GM18499 (cell line): ENCODE measurements around the gene MCTP1.
"Not testable (repeated sequence)": the region's sequence is repeated elsewhere in the genome, so short reads cannot be mapped to it uniquely, and the experiment has no call there.

ENCODE experiments used
- ATAC-seq: cut with Tn5 transposase; IDR thresholded peaks from one replicate; pipeline ENCODE4 v1.9.1; 2021; ENCODE audit warnings: moderate number of reproducible peaks; ENCODE audit not compliant: insufficient read depth, unreplicated experiment

MCTP1 gene

GRCh38 chr5:94993491-94993890, 291.4 kb downstream of the MCTP1 start:
- no peak for ATAC-seq

- no peak for ATAC-seq
Measured at GRCh38 chr5:94992325-94992724, 292.6 kb downstream of the MCTP1 start.

GRCh38 chr5:94983861-94984535, 300.9 kb downstream of the MCTP1 start:
- ATAC-seq: no peak

DNA sequence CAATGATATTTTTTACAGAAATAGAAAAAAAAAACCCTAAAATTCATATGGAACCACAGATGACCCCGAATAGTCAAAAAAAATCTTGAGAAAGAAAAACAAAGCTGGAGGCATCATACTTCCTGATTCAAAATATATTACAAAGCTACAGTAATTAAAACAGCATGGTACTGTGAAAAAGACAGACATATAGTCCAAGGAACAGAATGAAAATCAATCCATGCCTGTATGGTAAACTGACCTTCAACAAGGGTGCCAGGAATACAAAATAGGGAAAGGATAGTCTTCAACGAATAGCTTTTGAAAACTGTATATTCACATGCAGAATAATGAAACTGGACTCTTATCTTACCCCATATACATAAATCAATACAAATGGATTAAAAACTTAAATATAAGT, 307.5 kb downstream of the MCTP1 start:
- ATAC-seq: no peak

GRCh38 chr5:94976853-94977252, 308.0 kb downstream of the MCTP1 start:
- no peak for ATAC-seq

DNA sequence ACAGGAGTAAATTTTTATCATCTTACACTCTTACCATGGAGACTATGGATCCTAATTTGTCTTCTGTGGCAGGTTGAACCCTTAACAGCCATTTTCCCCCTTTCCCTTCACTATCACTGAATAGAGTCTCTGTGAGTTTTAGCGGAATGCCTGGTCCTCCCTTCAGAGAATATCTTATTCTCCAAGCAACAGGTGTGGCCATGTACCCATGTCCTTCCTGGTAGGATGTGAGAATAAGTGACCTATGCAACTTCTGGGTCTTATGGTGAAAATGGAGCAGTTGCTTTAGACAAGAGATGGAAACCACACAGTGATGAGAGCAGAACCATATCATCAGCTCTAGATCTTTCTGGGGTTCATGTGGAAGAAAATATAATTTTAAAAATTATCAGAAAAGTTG, 312.6 kb downstream of the MCTP1 start:
- no peak for ATAC-seq

DNA sequence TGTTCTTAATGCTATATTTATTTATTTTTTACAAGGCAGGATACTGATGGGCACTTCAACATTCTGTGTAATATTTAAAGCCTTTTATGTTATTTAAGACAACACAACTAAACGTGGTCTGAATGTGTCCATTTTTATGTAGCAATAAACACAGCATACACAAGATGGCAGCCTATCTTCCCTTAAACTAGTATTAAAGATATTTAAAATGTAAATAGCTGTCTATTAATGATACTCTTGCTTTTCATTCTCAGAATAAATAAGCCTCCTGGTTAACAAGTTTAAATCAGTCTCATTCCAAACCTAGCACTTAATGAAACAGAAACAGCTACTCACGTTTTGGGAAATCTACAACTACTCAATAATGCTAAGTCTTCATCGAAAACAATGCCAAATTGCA, 315.7 kb downstream of the MCTP1 start:
- no peak for ATAC-seq

GRCh38 chr5:94968507-94969095, 316.3 kb downstream of the MCTP1 start:
- ATAC-seq: no peak

DNA sequence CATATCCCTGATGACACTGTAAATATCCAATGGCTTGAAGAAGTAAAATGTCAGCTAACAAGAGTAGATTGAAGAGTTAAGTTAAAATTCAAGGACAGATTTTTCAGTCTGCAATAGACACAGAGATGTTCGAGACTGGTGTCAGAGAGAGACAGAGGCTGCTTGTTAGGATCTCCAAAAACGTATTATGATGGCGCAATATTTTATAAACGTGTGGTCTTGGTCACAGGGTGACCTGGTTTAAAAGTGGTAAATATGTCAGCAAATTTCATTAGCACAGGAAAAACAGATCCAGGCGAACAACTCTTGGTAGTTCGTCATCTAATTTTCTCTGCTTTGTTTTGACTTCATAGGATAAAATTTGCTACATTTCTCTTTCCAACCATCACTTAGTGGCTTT, 317.4 kb downstream of the MCTP1 start:
- no peak for ATAC-seq

DNA sequence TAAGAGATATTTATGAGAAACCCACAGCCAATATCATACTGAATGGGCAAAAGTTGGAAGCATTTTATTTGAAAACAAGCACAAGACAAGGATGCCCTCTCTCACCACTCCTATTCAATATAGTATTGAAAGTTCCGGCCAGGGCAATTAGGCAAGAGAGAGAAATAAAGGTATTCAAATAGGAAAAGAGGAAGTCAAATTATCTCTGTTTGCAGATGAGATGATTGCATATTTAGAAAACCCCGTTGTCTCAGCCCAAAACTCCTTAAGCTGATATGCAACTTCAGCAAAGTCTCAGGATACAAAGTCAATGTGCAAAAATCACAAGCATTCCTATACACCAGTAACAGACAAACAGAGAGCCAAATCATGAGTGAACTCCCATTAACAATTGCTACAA, 325.6 kb downstream of the MCTP1 start:
- ATAC-seq: not testable (repeated sequence)

GRCh38 chr5:94945656-94946055, 339.2 kb downstream of the MCTP1 start:
- no peak for ATAC-seq

DNA sequence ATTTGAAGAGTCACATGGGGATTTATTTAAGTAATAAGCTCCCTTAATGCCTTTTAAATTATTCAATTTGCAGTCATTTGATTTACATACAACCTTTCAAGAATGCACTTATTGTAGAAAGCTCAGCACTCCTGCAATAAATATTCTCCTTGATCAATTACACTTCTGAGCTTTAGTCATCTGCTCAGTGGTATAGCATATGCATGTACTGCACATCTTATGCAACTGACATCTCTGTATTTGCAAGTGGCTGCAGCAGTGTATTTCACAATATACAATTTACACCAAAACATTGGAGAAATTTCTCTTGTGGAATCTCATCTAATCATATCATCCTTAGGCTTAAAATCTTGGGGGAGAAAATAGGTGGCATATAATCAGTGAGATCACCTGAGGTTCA, 340.7 kb downstream of the MCTP1 start:
- no peak for ATAC-seq

DNA sequence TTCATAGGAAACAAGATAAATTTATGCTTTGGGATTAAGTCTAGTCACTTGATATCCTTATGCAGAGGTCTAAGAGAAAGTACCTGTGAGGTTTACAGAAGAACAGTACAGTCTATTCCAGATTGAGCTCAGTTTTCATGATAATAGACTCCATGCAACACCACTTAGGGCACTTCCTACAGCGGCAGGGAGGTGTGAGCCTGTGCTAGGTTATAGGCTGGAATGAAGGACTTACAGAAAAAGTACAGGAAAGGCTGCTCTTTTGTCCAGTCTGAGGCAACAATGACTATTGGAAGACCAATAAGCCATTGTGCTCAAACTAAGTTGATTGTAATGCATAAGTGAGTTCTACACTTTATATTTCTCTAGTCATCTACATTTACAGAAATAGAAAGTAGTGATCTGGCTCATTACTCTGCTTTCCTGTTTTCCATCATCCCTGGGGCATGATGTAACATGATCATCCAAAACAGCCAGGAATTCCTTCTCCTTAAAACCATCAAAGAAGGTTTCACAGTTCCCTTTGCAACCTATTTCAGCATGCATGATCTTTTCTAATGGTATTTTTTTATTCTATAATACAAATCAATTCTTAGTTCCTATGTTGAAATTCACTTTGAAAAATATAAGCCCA, 343.7 kb downstream of the MCTP1 start:
- no peak for ATAC-seq

GRCh38 chr5:94932259-94932658, 352.6 kb downstream of the MCTP1 start:
- no peak for ATAC-seq

GRCh38 chr5:94928891-94929290, 356.0 kb downstream of the MCTP1 start:
- no peak for ATAC-seq

GRCh38 chr5:94920570-94920969, 364.3 kb downstream of the MCTP1 start:
- no peak for ATAC-seq

DNA sequence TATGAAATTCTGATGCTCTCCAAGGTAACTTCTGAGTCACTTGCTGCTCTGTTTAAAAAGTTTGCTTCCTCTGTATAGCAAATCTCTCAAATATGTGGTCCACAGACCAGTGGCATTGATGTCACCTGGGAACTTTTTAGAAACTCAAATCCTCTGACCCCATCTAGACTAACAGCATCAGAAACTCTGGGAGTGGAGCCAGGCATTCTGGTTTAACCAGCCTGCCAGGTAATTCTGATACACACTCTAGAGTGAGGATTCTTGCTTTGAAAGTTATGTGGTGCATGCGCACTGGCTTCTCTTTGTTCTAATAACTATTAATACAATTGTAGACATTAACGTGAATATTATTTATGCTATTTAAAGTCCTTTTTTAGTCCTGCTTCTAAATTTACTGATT, 368.3 kb downstream of the MCTP1 start:
- ATAC-seq: no peak

DNA sequence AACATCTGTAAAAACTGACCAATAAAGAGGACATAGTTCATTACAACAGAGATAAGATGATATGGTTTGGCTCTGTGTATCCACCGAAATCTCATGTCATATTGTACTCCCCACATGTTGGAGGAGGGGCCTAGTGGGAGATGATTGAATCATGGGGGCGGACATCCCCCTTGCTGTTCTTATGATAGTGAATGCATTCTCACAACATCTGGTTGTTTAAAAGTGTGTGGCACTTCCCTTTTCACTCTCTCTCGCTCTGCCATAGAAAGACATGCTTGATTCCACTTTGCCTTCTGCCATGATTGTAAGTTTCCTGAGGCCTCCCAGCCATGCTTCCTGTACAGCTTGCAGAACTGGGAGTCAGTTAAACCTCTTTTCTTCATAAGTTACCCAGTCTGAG, 373.6 kb downstream of the MCTP1 start:
- no peak for ATAC-seq

DNA sequence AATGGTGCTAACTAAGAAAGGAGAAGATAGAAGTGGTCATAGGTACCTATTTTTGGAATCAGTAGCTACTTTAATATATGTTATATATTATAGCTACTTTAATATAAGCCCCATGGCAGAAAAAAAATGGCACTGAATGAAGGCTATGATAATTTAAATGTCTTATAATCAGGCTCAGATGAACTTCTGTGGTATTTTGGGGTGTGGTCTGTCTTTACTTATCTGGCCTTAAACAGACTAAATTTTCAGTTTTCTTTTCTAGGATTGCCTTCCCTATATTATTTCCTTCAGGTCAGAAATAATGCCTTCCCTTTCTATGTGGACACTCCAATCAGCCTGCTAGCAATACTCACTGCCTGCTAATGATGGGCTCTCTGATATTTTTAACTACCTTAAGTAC, 374.2 kb downstream of the MCTP1 start:
- no peak for ATAC-seq

- ATAC-seq: no peak
Measured at GRCh38 chr5:94908889-94909480, 375.9 kb downstream of the MCTP1 start.

GRCh38 chr5:94906750-94907149, 378.1 kb downstream of the MCTP1 start:
- no peak for ATAC-seq

GRCh38 chr5:94903726-94904125, 381.2 kb downstream of the MCTP1 start:
- no peak for ATAC-seq
